AG20443 (cell line): ENCODE data around the gene GIPC3.
"Not testable (repeated sequence)": the region's sequence is repeated elsewhere in the genome, so short reads cannot be mapped to it uniquely, and the experiment has no call there.

ENCODE experiments used
- DNase-seq: peaks from one replicate; pipeline ENCODE4 v3.0.0; 2012; ENCODE audit warnings: low spot score, mixed read lengths

The GIPC3 gene

DNA sequence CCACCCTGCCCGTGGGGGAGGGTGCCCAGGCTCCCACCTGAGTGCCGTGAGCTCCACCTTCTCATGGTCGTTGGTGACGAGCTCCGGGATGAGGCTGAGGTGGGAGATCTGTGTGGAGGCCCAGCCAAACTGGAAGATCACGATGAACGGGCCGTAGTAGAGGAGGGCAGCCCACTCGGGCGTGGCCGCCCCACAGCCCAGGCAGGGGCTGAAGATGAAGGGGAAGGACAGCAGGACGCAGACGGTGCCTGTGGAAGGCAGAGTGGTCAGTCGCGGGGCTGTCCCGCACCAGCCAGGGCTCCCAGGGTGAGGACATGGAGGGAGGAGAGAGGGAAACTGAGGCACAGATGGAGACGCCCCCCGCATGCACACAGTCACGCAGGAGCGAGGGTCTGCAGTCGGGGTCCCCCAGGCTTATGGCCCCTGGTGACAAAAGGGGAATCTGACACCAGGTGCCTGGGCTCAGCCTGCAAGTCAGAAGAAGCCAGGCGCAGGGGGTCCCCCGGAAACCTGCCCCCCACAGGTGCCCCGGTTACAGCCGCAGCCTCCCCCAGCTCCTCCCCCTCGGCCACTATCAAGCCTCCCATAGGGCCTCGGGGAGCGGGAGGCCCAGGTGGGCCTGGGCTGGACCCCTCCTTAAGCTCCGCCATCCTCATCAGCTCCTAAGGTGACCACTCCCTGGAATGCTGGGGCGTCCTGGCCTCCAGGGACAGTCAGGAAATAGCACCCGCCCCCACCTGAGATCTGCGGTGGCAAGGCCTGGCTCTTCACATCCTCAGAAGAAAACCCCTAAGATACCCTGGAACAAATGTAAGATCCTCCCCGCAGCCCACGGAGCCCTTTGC, 34.1 kb upstream of the GIPC3 start:
- no peak for DNase-seq

DNA sequence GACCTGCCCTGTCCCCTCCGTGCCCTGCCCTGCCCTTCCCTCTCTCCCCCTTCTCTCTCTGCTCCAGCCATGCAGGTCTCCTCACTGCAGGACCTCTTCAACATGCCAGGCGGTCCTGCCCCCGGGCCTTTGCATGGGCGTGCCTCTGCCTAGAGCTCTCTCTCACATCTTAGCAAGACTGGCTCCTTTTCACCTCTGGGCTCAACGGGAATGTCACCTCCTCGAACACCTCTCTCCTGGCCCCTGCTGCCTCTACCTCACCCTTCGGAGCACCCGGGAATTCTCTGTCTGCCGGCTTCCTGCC, 33.5 kb upstream of the GIPC3 start:
- no peak for DNase-seq

DNA sequence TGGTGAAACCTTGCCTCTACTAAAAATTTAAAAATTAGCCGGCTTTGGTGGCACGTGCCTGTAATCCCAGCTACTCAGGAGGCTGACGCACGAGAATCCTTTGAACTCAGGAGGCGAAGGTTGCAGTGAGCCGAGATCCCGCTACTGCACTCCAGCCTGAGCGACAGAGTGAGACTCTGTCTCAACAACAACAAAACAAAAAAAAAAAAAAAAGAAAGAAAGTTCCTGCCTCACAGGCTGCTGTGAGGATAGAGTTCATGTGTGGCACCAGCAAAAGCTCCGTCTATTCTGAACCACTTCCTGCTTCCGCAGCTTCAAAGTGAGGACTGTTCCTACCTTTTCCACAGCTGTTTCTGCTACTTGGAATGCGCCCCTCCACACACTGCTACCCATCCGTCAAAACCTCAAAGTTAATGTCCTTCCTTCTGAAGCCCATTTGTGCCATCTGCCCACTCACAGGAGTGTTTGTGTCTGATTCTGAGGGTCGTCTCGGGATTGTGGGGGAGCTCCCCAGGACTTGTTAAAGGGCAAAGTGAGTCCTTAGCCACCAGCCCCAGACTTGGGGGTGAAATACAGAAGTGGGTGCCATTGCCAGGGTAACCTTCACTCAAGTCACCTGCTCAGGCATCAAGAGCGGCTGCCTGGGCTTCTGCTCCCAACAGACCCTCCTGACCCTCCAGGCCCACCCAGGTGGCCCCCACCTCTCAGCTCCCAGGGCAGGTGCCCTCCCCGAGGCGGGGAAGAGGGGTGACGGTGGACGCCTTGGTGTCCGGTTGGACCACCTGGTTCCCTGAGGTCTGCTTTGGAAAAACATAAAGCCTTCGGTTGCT, 30.8 kb upstream of the GIPC3 start:
- DNase-seq, result no peak

DNA sequence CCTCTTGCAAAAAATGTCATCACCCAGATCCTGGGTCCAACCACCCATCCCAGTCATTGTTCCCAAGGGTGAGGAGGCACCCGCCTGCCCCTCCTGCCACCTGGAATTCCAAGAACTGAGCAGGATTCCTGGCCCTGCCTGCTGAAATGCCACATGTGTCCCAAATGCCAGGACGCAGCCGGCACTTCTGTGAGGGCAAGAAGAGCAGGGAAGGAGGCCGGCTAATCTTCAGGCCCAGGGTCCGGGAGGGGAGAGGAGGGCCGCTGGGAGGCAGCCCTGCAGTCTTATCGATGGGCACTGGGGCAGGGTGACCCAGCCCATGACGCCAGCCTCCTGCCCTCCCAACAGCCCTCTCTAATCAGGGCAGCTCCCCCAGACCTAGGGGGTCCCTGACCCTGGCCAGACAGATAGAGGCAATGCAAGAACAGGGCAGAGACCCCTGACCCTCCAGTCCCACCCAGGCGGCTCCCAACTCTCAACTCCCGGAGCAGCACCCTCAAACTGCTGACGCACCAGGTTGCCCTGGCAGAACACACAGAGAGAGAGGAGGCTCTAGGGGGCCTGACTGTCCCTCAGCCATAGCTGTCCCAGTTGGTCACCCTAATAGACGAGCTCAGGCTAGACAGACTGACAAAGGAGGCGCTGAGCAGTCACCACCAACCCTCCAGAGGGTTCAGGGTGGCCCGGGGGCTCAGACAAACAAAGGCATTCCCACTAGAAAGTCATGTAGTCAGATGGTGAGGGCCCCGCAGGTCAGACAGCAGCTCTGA, 29.4 kb upstream of the GIPC3 start:
- no peak for DNase-seq

DNA sequence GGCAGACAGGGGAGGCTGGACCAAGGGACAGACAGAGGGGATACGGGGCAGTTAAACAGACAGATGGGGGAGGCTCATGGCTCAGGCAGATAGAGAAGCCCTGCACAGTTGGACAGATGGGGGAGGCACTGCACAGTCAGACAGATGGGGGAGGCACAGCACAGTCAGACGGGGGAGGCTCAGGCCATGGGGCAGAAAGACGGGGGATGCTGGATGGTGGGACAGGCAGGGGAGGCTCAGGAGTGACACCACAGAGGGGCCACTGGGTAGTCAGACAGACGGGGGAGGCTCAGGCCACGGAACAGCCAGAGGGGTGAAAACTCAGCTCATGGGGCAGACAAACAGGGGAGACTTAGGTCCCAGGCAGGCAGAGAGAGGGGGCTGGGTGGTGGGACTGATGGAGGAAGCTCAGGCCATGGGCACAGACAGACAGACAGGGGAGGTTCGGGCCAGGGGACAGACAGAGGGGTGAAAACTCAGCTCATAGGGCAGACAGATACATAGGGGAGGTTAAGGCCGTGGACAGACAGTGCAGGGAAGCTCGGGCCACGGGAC, 28.8 kb upstream of the GIPC3 start:
- no peak for DNase-seq

DNA sequence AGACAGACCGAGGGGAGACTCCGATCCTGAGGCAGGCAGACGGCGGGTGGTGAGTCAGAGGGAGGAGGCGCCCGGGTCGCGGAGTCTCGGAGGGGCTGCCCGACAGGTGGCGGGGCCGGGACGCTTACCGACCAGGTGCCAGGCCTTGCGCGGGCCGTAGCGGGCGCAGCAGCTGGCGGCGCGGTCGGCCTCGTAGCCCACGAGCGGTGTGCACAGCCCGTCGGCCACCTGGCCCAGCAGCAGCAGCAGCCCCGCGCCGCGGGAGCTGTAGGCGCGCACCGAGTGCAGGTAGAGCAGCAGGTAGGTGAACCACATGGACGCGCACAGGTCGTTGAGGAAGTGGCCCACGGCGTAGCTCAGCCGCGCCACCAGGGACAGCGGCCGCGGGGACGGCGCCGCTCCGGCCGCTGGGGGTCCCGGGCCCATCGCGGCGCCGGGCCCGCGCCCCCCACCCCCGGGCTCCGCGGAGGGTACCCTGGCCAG, 28.3 kb upstream of the GIPC3 start:
- DNase-seq, result peak; percentile 72

DNA sequence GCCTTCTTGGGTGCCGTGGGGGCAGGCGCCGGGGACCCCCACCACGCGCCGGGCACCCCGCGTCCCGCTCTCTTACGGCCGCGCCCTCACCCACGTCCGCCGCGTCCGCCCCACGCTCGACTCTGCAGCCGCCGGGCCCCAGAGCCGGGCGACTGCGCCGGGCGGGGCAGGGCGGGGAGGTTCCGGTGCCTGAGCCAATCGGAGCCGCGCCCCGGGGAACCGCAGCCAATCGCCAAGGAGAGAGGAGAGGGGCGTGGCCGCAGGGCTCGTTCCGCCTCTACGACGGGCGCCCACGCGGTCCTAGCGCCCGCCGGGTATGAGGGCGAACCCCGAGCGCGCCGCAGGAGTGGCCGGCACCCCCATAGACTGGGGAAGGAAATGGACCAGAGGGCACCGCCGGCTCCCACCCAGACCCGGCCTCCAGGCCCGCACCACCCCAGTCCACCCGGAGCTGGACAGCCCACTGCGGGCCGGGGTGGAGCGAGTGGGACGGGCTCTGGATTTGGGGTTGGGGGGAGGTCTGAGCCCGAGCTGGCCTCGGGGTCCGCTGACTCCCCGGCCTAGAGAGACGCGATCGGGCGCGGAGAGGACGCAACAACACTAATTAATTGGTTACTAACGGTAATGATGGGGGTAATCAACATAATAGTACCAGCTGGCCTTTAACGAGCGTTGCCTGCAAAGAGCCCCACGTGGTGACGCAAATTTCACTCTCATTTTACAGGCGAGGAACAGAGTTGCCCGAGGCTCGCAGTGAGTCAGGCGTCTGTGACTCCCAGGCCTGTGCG, 27.6 kb upstream of the GIPC3 start, which contains the start of gene MFSD12:
Gene MFSD12, minus strand, starts transcription at position 126 of the 788 bp plus-strand sequence. CDS start 183 bp downstream, outside the sequence.
- DNase-seq, result peak; percentile 100

DNA sequence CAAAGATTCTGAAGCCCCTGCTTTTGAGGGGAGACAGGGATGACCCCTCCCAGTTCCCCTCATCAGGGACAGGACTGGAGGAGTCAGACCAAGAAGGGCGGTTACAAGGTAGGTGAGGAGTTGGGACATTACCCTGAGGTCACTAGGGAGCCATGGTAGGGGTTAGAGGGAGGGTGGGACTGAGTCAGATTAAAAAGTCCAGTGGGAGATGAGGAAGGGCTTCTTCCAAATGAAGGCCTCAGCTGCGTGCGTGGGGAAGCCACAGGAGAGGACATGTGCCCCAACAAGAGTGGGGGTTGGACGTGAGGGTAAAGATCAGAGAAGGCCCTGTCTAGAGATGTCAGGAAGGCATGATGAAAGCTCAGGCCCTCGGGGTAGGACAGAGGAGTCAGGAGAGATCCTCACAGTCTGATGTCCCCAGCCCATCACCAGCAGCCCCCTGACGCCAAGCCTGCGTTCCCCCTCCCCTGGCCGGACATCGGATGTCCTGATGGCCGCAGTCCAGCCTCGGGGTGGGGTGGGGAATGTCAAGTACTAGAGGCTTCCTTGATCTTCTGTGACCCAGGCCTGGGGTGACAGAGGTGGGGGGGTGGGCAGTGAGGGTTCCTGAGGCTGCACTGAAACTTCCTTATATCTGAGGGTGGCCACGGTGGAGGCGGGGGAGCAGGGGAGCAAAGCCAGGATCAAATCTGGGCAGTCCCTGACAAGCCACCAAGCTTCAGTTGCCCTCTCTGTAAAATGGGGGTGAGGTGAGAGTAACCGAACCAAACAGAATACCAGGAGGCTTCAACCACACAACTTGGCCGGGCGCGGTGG, 21.4 kb upstream of the GIPC3 start:
- DNase-seq, result no peak

DNA sequence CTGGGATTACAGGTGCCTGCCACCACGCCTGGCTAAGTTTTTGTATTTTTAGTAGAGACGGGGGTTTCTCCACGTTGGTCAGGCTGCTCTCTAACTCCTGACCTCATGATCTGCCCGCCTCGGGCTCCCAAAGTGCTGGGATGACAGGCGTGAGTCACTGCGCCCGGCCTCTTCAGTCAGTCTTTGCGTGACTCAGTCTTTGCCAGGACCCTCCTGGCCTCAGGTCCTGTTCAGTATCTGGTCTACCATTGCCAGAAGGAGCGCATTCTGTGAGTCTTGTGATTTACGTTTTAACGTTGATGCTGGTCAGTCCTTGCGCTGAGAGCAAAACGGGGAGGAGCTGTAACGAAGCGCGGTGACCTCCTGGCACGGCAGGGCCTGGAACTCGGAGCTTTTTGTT, 20.1 kb upstream of the GIPC3 start:
- no peak for DNase-seq

DNA sequence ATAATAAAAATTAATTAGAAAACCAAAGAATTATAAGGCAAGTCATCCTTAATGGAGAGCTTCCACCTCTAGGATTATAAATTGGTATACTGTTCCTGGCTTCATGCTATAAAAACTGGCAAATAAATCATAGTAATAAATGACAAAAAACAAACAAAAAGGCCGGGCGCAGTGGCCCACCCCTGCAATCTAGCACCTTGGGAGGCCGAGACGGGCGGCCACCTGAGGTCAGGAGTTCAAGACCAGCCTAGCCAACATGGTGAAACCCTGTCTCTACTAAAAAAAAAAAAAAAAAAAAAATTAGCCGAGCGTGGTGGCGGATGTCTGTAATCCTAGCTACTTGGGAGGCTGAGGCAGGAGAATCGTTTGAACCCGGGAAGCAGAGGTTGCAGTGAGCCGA, 15.2 kb upstream of the GIPC3 start:
- DNase-seq, result not testable (repeated sequence)

DNA sequence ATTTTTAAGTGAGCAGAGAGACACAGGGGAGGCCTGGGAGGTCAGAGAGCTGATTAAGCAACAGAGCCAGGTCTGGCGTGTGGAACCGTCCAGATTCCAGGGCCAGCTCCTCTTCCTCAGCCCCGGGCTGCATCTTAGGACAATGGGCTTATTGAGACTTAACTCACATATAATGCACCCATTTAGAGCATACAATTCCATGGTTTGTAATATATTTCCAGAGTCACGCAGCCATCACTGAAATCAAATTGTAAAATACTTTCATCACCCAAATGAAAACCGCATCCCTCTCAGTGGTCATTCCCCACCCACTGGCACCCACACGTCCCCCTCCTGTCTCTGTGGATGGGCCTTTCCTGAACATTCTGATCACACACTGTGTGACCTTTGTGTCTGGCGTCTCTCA, 14.7 kb upstream of the GIPC3 start:
- no peak for DNase-seq

DNA sequence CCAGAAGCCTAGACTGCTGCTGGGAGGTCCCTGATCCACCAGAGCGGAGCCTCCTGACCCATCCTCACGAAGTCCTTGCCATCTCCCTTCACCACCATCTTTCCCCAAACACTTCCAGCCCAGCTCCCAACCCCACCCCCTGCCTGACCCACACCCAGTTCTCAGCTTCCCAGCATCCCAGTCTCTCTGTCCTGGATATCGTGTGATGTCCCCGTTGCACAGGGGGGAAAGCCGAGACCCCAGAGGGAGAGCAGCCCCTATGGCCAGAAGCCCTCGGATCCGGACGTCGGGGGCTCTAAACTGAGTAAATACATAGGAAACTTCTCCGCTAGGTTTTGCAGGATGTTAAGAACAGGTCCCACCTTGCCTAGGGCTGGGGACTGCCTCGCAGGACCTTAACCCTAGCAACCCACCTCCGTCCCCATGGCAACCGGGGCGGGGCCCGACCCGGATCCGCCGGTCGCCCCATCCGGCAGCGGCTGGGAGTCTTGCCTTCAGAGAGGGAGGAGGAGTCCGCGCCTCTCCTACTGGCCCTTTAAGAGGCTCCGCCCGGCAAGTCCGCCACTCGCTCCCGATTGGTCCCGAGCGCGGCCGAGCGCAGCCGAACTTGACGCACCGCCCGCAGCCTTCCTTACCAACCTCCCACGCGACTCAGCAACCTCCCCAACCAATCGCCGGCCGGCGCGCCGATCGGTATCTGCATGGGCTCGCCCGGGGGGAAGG, 13.0 kb upstream of the GIPC3 start:
- peak; percentile 96 for DNase-seq

DNA sequence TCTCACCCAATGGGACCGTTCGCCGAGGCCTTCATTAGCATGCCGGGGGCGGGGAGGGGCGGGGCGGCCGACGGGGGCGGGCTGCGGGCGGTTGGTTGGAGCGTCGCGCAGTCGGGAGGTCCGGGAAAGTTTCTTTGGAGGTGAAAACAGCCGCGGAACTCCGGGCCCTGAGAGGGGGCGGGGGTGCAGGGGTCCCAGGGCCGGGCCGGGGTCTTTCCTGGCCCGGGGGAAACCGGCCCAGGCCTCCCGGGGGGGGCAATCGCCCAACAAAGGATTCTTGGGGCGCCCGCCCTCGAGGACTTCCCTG, 12.5 kb upstream of the GIPC3 start, which contains the start of gene HMG20B:
Gene HMG20B, plus strand, starts transcription at position 90 of the 307 bp plus-strand sequence. CDS start 366 bp downstream, outside the sequence.
- DNase-seq, result no peak

DNA sequence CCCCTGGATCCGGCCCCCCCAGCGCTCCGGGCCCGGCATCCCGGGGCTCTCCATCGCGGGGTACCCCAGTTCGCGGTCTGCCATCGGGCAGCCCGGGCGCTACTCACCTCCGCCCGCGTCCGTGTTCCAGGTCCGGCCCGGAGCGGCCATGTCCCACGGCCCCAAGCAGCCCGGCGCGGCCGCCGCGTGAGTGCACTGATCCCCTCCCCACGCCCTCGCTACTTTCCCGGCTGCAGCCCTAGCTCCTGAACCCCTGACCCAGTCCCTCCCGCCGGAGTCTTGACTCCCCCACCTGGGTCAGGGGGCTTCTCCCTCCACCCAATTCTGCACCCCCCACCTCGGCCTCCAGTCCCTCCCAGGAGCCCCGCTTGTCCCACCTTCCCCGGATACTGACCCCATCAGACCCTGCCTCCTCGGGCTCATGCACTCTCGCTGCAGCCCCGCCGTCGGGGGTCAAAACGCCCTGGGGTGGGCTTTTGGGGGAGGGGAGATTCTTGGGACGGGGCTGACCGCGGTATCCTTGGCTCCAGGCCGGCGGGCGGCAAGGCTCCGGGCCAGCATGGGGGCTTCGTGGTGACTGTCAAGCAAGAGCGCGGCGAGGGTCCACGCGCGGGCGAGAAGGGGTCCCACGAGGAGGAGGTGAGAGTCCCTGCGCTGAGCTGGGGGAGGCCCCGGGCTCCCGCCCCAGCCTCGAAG, 12.0 kb upstream of the GIPC3 start:
- no peak for DNase-seq

DNA sequence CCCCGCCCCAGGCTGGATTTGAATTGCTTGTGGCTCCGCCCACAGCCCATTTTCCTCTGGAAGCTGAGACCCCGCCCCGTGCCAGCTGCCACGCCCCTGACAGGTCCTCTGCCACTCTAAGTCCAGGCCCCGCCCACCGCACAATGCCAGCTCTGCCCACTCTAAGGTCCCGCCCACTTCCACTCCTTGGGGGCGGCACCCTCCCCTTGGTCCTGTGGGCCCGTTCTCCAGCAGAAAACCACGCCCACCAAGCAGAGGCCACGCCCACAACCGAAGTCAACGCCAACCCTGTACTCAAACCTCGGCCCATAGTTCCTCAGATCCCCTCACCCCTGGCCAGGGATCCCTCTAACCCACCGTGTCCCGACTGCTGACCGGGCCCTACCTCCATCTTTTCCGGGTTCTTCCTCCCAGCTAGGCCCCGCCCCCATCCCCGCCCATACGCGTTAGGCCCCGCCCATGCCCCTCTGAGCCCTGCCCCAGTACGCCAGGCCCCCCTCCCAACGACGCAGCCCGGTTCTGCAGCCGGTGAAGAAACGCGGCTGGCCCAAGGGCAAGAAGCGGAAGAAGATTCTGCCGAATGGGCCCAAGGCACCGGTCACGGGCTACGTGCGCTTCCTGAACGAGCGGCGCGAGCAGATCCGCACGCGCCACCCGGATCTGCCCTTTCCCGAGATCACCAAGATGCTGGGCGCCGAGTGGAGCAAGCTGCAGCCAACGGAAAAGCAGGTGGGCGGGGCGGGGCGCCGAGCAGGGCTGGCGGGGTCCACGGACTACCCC, 11.2 kb upstream of the GIPC3 start:
- DNase-seq, result peak; percentile 93

DNA sequence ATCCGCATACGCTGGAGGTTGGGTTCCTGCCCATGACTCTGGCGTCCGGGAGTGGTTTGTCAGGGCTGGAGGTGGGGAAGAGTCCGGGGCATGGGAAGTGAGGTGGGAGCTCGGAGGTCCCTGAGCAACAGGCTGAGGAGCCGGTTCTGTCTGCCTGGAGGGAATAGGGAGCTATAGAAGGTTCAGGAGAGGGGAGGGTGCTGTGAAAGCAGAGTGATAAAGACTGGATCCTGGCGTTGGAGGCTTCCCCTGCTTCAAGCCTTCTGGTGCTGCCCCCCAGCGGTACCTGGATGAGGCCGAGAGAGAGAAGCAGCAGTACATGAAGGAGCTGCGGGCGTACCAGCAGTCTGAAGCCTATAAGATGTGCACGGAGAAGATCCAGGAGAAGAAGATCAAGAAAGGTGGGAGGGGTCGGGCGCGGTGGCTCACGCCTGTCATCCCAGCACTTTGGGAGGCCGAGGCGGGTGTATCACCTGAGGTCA, 10.0 kb upstream of the GIPC3 start:
- DNase-seq, result no peak

DNA sequence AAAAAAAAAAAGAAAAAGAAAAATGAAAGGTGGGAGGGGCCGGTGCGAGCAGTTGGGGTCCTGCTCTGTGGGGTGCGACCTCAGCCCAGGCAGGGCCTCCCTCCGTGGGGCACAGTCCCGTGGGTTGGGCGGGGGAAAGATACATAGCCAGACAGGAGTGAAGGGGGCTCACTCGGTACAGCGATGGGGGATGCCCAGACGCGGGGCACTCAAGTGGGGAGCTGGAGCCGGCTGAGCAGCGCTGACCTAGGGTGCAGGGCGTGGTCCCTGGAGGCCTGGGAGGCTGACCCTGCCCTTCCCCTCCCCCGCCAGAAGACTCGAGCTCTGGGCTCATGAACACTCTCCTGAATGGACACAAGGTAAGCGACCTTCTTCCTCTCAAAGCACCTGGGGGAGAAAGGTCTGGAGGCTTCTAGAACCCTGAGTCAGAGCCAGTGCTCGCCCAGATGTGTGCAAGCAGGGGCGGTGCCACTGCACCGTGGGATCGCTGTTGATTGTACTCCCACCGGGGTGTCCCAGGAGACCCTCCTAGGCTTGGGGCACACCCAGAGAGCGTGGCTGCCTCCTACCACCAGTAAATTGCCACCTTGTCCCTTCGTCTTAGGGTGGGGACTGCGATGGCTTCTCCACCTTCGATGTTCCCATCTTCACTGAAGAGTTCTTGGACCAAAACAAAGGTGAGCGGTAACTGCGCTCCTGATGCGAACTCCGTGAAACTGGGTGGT, 9.2 kb upstream of the GIPC3 start:
- no peak for DNase-seq
